HepG2 (cell line): ENCODE data around the gene DNAJC12. TPM values are rescaled to one million over a fixed set of nuclear protein-coding genes. Genes with fewer than 3 reads are reported as not detected.

Experiments
- ATAC-seq: fragments of 200-7000 bp; cut with Tn5 transposase; 3 replicates; pipeline ENCODE4 v1.9.1; 2020; ENCODE audit warnings: mild to moderate bottlenecking, moderate library complexity
- BruUV-seq: library from RNA; stranded (reverse); fragments of 400-500 nt; replicated peaks from 2 replicates; lab custom pipeline; 2021; lab: Mats Ljungman, UMichigan
- CTCF ChIA-PET: fragments of 300-600 bp; formaldehyde crosslinking; extraction: SDS; loops from one replicate; lab custom pipeline; 2021; ENCODE audit warnings: low total read pairs, inconsistent platforms, low intra/inter-chr PET ratio; lab: Yijun Ruan, JAX
- POLR2A ChIA-PET: fragments of 350-600 bp; sonication (Branson Sonifier 250); formaldehyde crosslinking; loops from one replicate; lab custom pipeline; 2020; ENCODE audit warnings: antibody characterized with exemption, inconsistent platforms; lab: Yijun Ruan, JAX
- DNase-seq: peaks from one replicate; pipeline ENCODE4 v3.0.0-alpha.2; 2015; ENCODE audit warnings: low spot score
- FAIRE-seq: peaks from 3 replicates; lab custom pipeline; 2011; peaks lifted over from hg19 to GRCh38; lab: Jason Lieb, UNC
- H2AFZ ChIP-seq: one replicate; pipeline ENCODE4 v1.6.1; 2011; ENCODE audit warnings: low read length, inconsistent platforms
- H3K27ac ChIP-seq: fragments of 300-600 bp; 3 replicates; pipeline ENCODE4 v1.8.0; 2011; ENCODE audit warnings: mixed run types, mild to moderate bottlenecking, mixed read lengths, low read length, inconsistent platforms; ENCODE audit not compliant: insufficient read depth; ENCODE audit errors: extremely low read length
- H3K27me3 ChIP-seq, 2 experiments: fragments of 200-600 bp in 1 of 2; 2 replicates in 1 of 2; 3 replicates in 1 of 2; pipeline versions ENCODE4 v1.6.0 to v1.8.0; 2011; ENCODE audit warnings: low read length in 2 of 2, mild to moderate bottlenecking in 2 of 2, moderate library complexity in 2 of 2, inconsistent platforms in 1 of 2; ENCODE audit not compliant: insufficient read depth in 2 of 2, control insufficient read depth in 1 of 2
- H3K36me3 ChIP-seq, 2 experiments: fragments of 200-600 bp in 1 of 2; replicated peaks in 1 of 2; 2 replicates in 1 of 2; 3 replicates in 1 of 2; pipeline versions ENCODE4 v1.5.1 to v1.8.0; 2011; ENCODE audit warnings: low read length in 2 of 2, inconsistent platforms in 1 of 2; ENCODE audit not compliant: insufficient read depth in 2 of 2, control insufficient read depth in 1 of 2
- H3K4me1 ChIP-seq: 2 replicates; pipeline ENCODE4 v1.5.1; 2012; ENCODE audit warnings: low read length, inconsistent platforms; ENCODE audit not compliant: insufficient read depth
- H3K4me2 ChIP-seq: 2 replicates; pipeline ENCODE4 v1.6.0; 2011; ENCODE audit warnings: low read depth, low read length, inconsistent platforms
- H3K4me3 ChIP-seq, 3 experiments: fragments of 200-600 bp in 1 of 3; sonication (generic), shearing (Covaris generic) in 1 of 3; replicated peaks in 1 of 3; 2 replicates each; pipeline ENCODE4 v1.5.1; 2011 to 2016; ENCODE audit warnings: low read length in 3 of 3, inconsistent platforms in 2 of 3, low read depth in 2 of 3, mild to moderate bottlenecking in 2 of 3, control low read depth in 1 of 3, mixed read lengths in 1 of 3; ENCODE audit not compliant: insufficient read depth in 1 of 3
- H3K79me2 ChIP-seq: one replicate; pipeline ENCODE4 v1.6.1; 2011; ENCODE audit warnings: low read length, inconsistent platforms; ENCODE audit not compliant: insufficient read depth
- H3K9ac ChIP-seq: 2 replicates; pipeline ENCODE4 v1.6.0; 2011; ENCODE audit warnings: mild to moderate bottlenecking, low read depth, low read length, inconsistent platforms; ENCODE audit not compliant: insufficient read depth
- H3K9me3 ChIP-seq: 2 replicates; pipeline ENCODE4 v1.5.1; 2012; ENCODE audit warnings: mild to moderate bottlenecking, low read length
- H4K20me1 ChIP-seq: 2 replicates; pipeline ENCODE4 v1.6.0; 2011; ENCODE audit warnings: inconsistent platforms, mild to moderate bottlenecking, low read length, moderate library complexity; ENCODE audit not compliant: insufficient read depth
- AHR ChIP-seq: IDR thresholded peaks from 2 replicates; pipeline ENCODE4 v1.6.1; 2018; ENCODE audit warnings: missing genetic modification reagents, missing compliant biosample characterization
- DPF2 ChIP-seq: sonication (generic); formaldehyde crosslinking; IDR thresholded peaks from 2 replicates; pipeline ENCODE4 v1.4.0; 2020; ENCODE audit warnings: mild to moderate bottlenecking, low read depth, missing genetic modification reagents, borderline replicate concordance
- MTA3 ChIP-seq: sonication (generic); formaldehyde crosslinking; IDR thresholded peaks from 2 replicates; pipeline ENCODE4 v1.4.0; 2020; ENCODE audit warnings: missing genetic modification reagents
- PLRG1 ChIP-seq: fragments of 450-650 bp; conservative IDR thresholded peaks from 2 replicates; pipeline ENCODE4 v1.6.1; 2016
- ZMYM3 ChIP-seq: sonication (generic); formaldehyde crosslinking; IDR thresholded peaks from 2 replicates; pipeline ENCODE4 v1.5.1; 2020; ENCODE audit warnings: mild to moderate bottlenecking, missing genetic modification reagents
- ZNF331 ChIP-seq: sonication (generic); formaldehyde crosslinking; IDR thresholded peaks from 2 replicates; pipeline ENCODE4 v1.4.0; 2020; ENCODE audit warnings: missing genetic modification reagents
- ZNF460 ChIP-seq: sonication (generic); formaldehyde crosslinking; IDR thresholded peaks from 2 replicates; pipeline ENCODE4 v1.5.1; 2020; ENCODE audit warnings: missing genetic modification reagents, mild to moderate bottlenecking, borderline replicate concordance
- ZSCAN29 ChIP-seq: sonication (generic); formaldehyde crosslinking; conservative IDR thresholded peaks from 2 replicates; pipeline ENCODE4 v1.4.0; 2020; ENCODE audit warnings: mild to moderate bottlenecking, missing genetic modification reagents
- ZSCAN9 ChIP-seq: IDR thresholded peaks from 2 replicates; pipeline ENCODE4 v1.6.1; 2016; ENCODE audit warnings: borderline replicate concordance
- WGBS: methylation state at CpG from one replicate; pipeline ENCODE4 v1.1.6; 2017; ENCODE audit warnings: low lambda C conversion rate; 5-methylcytosine and 5-hydroxymethylcytosine counted together
- in situ Hi-C: cut with HindIII; loops from 2 replicates; pipeline ENCODE4 v1.10.0; 2017; ENCODE audit warnings: low pct_unique_long_range_greater_than_20kb; ENCODE audit not compliant: extremely low pct_ligation_motif_present
- intact Hi-C: fragments of 100-400 bp; cut with micrococcal nuclease; formaldehyde crosslinking; loops from one replicate; pipeline ENCODE4 v1.10.0; 2022; ENCODE audit not compliant: unreplicated experiment
- polyA plus RNA-seq, 8 experiments: library from polyadenylated mRNA; depleted of rRNA in 3 of 8; stranded (reverse) in 7 of 8; unstranded in 1 of 8; fragments of >200 nt; fragmentation: Illumina TruSeq in 4 of 8; extraction: Trizol in 4 of 8; gene quantifications; 2 replicates each; pipeline versions ENCODE4 v1.2.1 to v1.2.3, GENCODE V29; 2011 to 2016; ENCODE audit warnings: low read depth in 4 of 8, missing spikeins in 1 of 8, mixed read lengths in 1 of 8; ENCODE audit not compliant: insufficient read depth in 1 of 8
- total RNA-seq, 5 experiments: library from RNA; depleted of rRNA; stranded (reverse); fragments of >200 nt; fragmentation: Illumina TruSeq; extraction: Trizol; gene quantifications; 2 replicates each; pipeline ENCODE4 v1.2.3, GENCODE V29; 2016; ENCODE audit warnings: low read depth in 1 of 5
- TF ChIP-seq, protein P1 (sequence below): sonication (generic); formaldehyde crosslinking; conservative IDR thresholded peaks from 2 replicates; pipeline ENCODE4 v1.4.0; 2020; ENCODE audit warnings: missing genetic modification reagents
- TF ChIP-seq, protein P2 (sequence below): sonication (generic); formaldehyde crosslinking; conservative IDR thresholded peaks from 2 replicates; pipeline ENCODE4 v1.8.0; 2022; ENCODE audit warnings: mild to moderate bottlenecking, moderate library complexity, missing genetic modification reagents
- TF ChIP-seq, protein P3 (sequence below), 2 experiments: sonication (generic) in 1 of 2; formaldehyde crosslinking in 1 of 2; IDR thresholded peaks; 2 replicates each; pipeline versions ENCODE4 v1.6.1 to v1.9.0; 2014 to 2022; ENCODE audit warnings: antibody characterized with exemption in 1 of 2, borderline replicate concordance in 1 of 2, inconsistent platforms in 1 of 2, low read depth in 1 of 2, missing genetic modification reagents in 1 of 2
- TF ChIP-seq, protein P4 (sequence below): sonication (generic); formaldehyde crosslinking; IDR thresholded peaks from 2 replicates; pipeline ENCODE4 v1.4.0; 2020; ENCODE audit warnings: mild to moderate bottlenecking, missing genetic modification reagents

DNAJC12 gene
- total and polyA plus RNA-seq, 2 of the 13 experiments (the other 11 are each of a cell fraction or from before 2014, with no cell fraction given) = 11.6 to 43.9 TPM

DNA sequence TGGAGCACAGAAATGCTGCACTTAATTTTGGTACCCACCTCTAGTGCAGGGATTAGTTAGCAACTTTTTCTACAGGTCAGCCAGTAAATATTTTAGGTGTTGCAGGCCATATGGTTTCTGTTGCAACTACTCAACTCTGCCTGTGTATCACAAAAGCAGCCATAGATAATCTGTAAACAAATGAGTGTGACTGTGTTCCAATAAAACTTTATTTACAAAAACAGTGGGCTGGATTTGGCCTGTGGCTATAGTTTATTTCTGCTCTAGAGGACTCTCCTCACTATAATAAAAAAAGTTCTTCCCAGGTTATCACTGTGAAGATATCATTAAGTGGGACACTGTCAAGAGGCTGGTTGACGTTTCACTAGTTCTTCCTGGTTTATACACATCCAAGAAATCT lies 65.8 kb downstream of the DNAJC12 start:
- 0% methylated on average over 1 of the region's 1 CpG for WGBS
- no peaks in the 10 kb centered on the region for H4K20me1 ChIP-seq
- H3K4me1 ChIP-seq = no peaks in the 10 kb centered on the region
- no peak overlapping the region for H3K4me2 ChIP-seq
- POLR2A ChIA-PET = no interaction called here
- no peak overlapping the region for H3K9ac ChIP-seq
- 0 out of 5 replicates have a peak, but pooled peaks cover 0 to 6% of the 10 kb centered on the region in 2 experiments for H3K27me3 ChIP-seq
- ATAC-seq (no peak), FAIRE-seq (no peak), DNase-seq (no peak)
- no TSS peak for BruUV-seq
- CTCF ChIA-PET = no interaction called here
- H3K4me3 ChIP-seq = no peak overlapping the region
- H3K9me3 ChIP-seq = no peaks in the 10 kb centered on the region
- no peaks in the 10 kb centered on the region for H3K36me3 ChIP-seq
- intact Hi-C loops (no loop called here), in situ Hi-C loops (no loop called here)
- no peak overlapping the region for H3K27ac ChIP-seq
- no peak overlapping the region for H2AFZ ChIP-seq
- H3K79me2 ChIP-seq = no peaks in the 10 kb centered on the region
- TF ChIP-seq ZMYM3 (CRISPR knock-in tag) (no peak), PLRG1 (no peak), MTA3 (CRISPR knock-in tag) (no peak), ZSCAN9 (no peak), ZNF460 (CRISPR knock-in tag) (no peak), ZNF331 (CRISPR knock-in tag) (no peak), DPF2 (CRISPR knock-in tag) (no peak), ZSCAN29 (no peak), AHR (no peak)
- TF ChIP-seq, protein P1, sequence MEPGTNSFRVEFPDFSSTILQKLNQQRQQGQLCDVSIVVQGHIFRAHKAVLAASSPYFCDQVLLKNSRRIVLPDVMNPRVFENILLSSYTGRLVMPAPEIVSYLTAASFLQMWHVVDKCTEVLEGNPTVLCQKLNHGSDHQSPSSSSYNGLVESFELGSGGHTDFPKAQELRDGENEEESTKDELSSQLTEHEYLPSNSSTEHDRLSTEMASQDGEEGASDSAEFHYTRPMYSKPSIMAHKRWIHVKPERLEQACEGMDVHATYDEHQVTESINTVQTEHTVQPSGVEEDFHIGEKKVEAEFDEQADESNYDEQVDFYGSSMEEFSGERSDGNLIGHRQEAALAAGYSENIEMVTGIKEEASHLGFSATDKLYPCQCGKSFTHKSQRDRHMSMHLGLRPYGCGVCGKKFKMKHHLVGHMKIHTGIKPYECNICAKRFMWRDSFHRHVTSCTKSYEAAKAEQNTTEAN (CRISPR knock-in tag) = no peak
- TF ChIP-seq, protein P2, sequence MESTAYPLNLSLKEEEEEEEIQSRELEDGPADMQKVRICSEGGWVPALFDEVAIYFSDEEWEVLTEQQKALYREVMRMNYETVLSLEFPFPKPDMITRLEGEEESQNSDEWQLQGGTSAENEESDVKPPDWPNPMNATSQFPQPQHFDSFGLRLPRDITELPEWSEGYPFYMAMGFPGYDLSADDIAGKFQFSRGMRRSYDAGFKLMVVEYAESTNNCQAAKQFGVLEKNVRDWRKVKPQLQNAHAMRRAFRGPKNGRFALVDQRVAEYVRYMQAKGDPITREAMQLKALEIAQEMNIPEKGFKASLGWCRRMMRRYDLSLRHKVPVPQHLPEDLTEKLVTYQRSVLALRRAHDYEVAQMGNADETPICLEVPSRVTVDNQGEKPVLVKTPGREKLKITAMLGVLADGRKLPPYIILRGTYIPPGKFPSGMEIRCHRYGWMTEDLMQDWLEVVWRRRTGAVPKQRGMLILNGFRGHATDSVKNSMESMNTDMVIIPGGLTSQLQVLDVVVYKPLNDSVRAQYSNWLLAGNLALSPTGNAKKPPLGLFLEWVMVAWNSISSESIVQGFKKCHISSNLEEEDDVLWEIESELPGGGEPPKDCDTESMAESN (CRISPR knock-in tag) = no peak
- TF ChIP-seq, protein P3, sequence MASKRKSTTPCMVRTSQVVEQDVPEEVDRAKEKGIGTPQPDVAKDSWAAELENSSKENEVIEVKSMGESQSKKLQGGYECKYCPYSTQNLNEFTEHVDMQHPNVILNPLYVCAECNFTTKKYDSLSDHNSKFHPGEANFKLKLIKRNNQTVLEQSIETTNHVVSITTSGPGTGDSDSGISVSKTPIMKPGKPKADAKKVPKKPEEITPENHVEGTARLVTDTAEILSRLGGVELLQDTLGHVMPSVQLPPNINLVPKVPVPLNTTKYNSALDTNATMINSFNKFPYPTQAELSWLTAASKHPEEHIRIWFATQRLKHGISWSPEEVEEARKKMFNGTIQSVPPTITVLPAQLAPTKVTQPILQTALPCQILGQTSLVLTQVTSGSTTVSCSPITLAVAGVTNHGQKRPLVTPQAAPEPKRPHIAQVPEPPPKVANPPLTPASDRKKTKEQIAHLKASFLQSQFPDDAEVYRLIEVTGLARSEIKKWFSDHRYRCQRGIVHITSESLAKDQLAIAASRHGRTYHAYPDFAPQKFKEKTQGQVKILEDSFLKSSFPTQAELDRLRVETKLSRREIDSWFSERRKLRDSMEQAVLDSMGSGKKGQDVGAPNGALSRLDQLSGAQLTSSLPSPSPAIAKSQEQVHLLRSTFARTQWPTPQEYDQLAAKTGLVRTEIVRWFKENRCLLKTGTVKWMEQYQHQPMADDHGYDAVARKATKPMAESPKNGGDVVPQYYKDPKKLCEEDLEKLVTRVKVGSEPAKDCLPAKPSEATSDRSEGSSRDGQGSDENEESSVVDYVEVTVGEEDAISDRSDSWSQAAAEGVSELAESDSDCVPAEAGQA (IDR thresholded peaks at IDR 0.05; ENCODE audit: low read depth) = no peak
- TF ChIP-seq, protein P3 (CRISPR knock-in tag; IDR thresholded peaks at IDR 0.05; ENCODE audit: borderline replicate concordance) = no peak
- TF ChIP-seq, protein P4, sequence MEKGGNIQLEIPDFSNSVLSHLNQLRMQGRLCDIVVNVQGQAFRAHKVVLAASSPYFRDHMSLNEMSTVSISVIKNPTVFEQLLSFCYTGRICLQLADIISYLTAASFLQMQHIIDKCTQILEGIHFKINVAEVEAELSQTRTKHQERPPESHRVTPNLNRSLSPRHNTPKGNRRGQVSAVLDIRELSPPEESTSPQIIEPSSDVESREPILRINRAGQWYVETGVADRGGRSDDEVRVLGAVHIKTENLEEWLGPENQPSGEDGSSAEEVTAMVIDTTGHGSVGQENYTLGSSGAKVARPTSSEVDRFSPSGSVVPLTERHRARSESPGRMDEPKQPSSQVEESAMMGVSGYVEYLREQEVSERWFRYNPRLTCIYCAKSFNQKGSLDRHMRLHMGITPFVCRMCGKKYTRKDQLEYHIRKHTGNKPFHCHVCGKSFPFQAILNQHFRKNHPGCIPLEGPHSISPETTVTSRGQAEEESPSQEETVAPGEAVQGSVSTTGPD (CRISPR knock-in tag) = no peak
